H9 (cell line): Measurements from ENCODE around the gene SLC24A4. TPM values are rescaled to one million over a fixed set of nuclear protein-coding genes. Genes with fewer than 3 reads are reported as not detected.

Experiments used
- DNase-seq: peaks from one replicate; pipeline ENCODE4 v3.0.0-alpha.2; 2017
- H2AFZ ChIP-seq: one replicate; pipeline ENCODE4 v1.6.1; 2013; ENCODE audit warnings: mild to moderate bottlenecking, low read length, control low read depth, moderate library complexity
- H2AK5ac ChIP-seq: 2 replicates; pipeline ENCODE4 v1.6.1; 2013; ENCODE audit warnings: low read length, control low read depth, mixed read lengths; ENCODE audit not compliant: insufficient read length
- H2BK120ac ChIP-seq: one replicate; pipeline ENCODE4 v1.6.1; 2013; ENCODE audit warnings: low read depth, mild to moderate bottlenecking, low read length, control low read depth, inconsistent platforms; ENCODE audit not compliant: poor library complexity, severe bottlenecking
- H2BK12ac ChIP-seq: 2 replicates; pipeline ENCODE4 v1.6.1; 2013; ENCODE audit warnings: low read length, control low read depth, mixed read lengths, low read depth; ENCODE audit not compliant: insufficient read length
- H2BK15ac ChIP-seq: 2 replicates; pipeline ENCODE4 v1.6.1; 2013; ENCODE audit warnings: low read depth, low read length, control low read depth
- H2BK20ac ChIP-seq: one replicate; pipeline ENCODE4 v1.6.1; 2013; ENCODE audit warnings: low read depth, mild to moderate bottlenecking, low read length, control low read depth, inconsistent platforms; ENCODE audit not compliant: poor library complexity, severe bottlenecking
- H2BK5ac ChIP-seq: 2 replicates; pipeline ENCODE4 v1.6.1; 2013; ENCODE audit warnings: low read length, control low read depth, mixed read lengths; ENCODE audit not compliant: insufficient read length
- H3K14ac ChIP-seq: 2 replicates; pipeline ENCODE4 v1.6.1; 2013; ENCODE audit warnings: low read length, control low read depth; ENCODE audit not compliant: insufficient read depth
- H3K18ac ChIP-seq: 2 replicates; pipeline ENCODE4 v1.6.1; 2013; ENCODE audit warnings: low read depth, mild to moderate bottlenecking, mixed read lengths, low read length, control low read depth; ENCODE audit not compliant: insufficient read length
- H3K23ac ChIP-seq: 2 replicates; pipeline ENCODE4 v1.6.1; 2013; ENCODE audit warnings: low read length, control low read depth, mixed read lengths, low read depth; ENCODE audit not compliant: insufficient read length
- H3K23me2 ChIP-seq: 2 replicates; pipeline ENCODE4 v1.6.1; 2013; ENCODE audit warnings: low read depth, mild to moderate bottlenecking, mixed read lengths, low read length, control low read depth; ENCODE audit not compliant: insufficient read length, poor library complexity, severe bottlenecking
- H3K27ac ChIP-seq: 2 replicates; pipeline ENCODE4 v1.5.1; 2013; ENCODE audit warnings: low read length, control low read depth, mixed read lengths, low read depth; ENCODE audit not compliant: insufficient read length
- H3K27me3 ChIP-seq: 2 replicates; pipeline ENCODE4 v1.6.1; 2013; ENCODE audit warnings: low read length, control low read depth, inconsistent platforms; ENCODE audit not compliant: insufficient read depth
- H3K4ac ChIP-seq: 2 replicates; pipeline ENCODE4 v1.6.1; 2013; ENCODE audit warnings: low read depth, mild to moderate bottlenecking, control low read depth, inconsistent platforms, low read length, moderate library complexity
- H3K4me1 ChIP-seq: 2 replicates; pipeline ENCODE4 v1.6.1; 2013; ENCODE audit warnings: low read length, control low read depth, inconsistent platforms; ENCODE audit not compliant: insufficient read depth
- H3K4me2 ChIP-seq: 2 replicates; pipeline ENCODE4 v1.6.1; 2013; ENCODE audit warnings: low read length, control low read depth, mixed read lengths; ENCODE audit not compliant: insufficient read length, insufficient read depth
- H3K56ac ChIP-seq: 2 replicates; pipeline ENCODE4 v1.6.1; 2013; ENCODE audit warnings: low read depth, mild to moderate bottlenecking, mixed read lengths, low read length, control low read depth; ENCODE audit not compliant: insufficient read length
- H3K79me1 ChIP-seq: 2 replicates; pipeline ENCODE4 v1.6.1; 2013; ENCODE audit warnings: low read depth, mild to moderate bottlenecking, moderate library complexity, low read length, control low read depth, inconsistent platforms; ENCODE audit not compliant: insufficient read depth, poor library complexity, severe bottlenecking
- H3K79me2 ChIP-seq: 2 replicates; pipeline ENCODE4 v1.6.1; 2013; ENCODE audit warnings: low read length, control low read depth, inconsistent platforms; ENCODE audit not compliant: insufficient read depth
- H3K9ac ChIP-seq: 2 replicates; pipeline ENCODE4 v1.6.1; 2013; ENCODE audit warnings: low read length, control low read depth, mixed read lengths; ENCODE audit not compliant: insufficient read length; ENCODE audit errors: extremely low read depth
- H3K9me3 ChIP-seq: one replicate; pipeline ENCODE4 v1.6.1; 2013; ENCODE audit warnings: low read depth, low read length, inconsistent platforms; ENCODE audit not compliant: control insufficient read depth
- H3T11ph ChIP-seq: one replicate; pipeline ENCODE4 v1.6.1; 2013; ENCODE audit warnings: mild to moderate bottlenecking, low read length, control low read depth, inconsistent platforms
- H4K20me1 ChIP-seq: one replicate; pipeline ENCODE4 v1.6.1; 2013; ENCODE audit not compliant: control insufficient read depth, insufficient read length, insufficient read depth
- H4K5ac ChIP-seq: 2 replicates; pipeline ENCODE4 v1.6.1; 2013; ENCODE audit warnings: low read depth, mild to moderate bottlenecking, mixed read lengths, low read length, control low read depth; ENCODE audit not compliant: insufficient read length
- H4K8ac ChIP-seq: replicated peaks from 2 replicates; pipeline ENCODE4 v1.6.1; 2013; ENCODE audit warnings: low read length, control low read depth, mixed read lengths, low read depth; ENCODE audit not compliant: insufficient read length
- H4K91ac ChIP-seq: 2 replicates; pipeline ENCODE4 v1.6.1; 2013; ENCODE audit warnings: low read depth, mild to moderate bottlenecking, moderate library complexity, mixed read lengths, low read length, control low read depth; ENCODE audit not compliant: insufficient read length
- H3K27ac Mint-ChIP-seq, 3 experiments: 2 replicates in 2 of 3; 3 replicates in 1 of 3; pipeline ENCODE4 v1.8.0; 2020 to 2021; ENCODE audit warnings: mixed read lengths in 3 of 3, mild to moderate bottlenecking in 1 of 3, moderate library complexity in 1 of 3
- H3K27me3 Mint-ChIP-seq: 2 replicates; pipeline ENCODE4 v1.8.0; 2021; ENCODE audit warnings: low read depth, mild to moderate bottlenecking, moderate library complexity, mixed read lengths
- H3K36me3 Mint-ChIP-seq, 3 experiments: 2 replicates in 2 of 3; 3 replicates in 1 of 3; pipeline ENCODE4 v1.8.0; 2020 to 2021; ENCODE audit warnings: low read depth in 3 of 3, mixed read lengths in 3 of 3; ENCODE audit not compliant: insufficient read depth in 1 of 3
- H3K4me1 Mint-ChIP-seq, 2 experiments: 2 replicates each; pipeline ENCODE4 v1.8.0; 2020; ENCODE audit warnings: mixed read lengths in 2 of 2
- H3K4me3 Mint-ChIP-seq, 2 experiments: 2 replicates in 1 of 2; 3 replicates in 1 of 2; pipeline ENCODE4 v1.8.0; 2020 to 2021; ENCODE audit warnings: mild to moderate bottlenecking in 2 of 2, mixed read lengths in 2 of 2, moderate library complexity in 1 of 2
- H3K9me3 Mint-ChIP-seq, 2 experiments: 2 replicates in 1 of 2; 3 replicates in 1 of 2; pipeline ENCODE4 v1.8.0; 2020; ENCODE audit warnings: mild to moderate bottlenecking in 2 of 2, mixed read lengths in 2 of 2, moderate library complexity in 1 of 2
- CTCF ChIP-seq: fragments of 200-600 bp; sonication (generic); conservative IDR thresholded peaks from 3 replicates; pipeline ENCODE4 v1.8.0; 2021; ENCODE audit warnings: antibody characterized with exemption, mild to moderate bottlenecking
- WGBS: extraction: QIAGEN DNeasy Blood & Tissue Kit; methylation state at CpG from one replicate; pipeline ENCODE4 v1.1.7; 2013; ENCODE audit warnings: missing lambda C conversion rate, low lambda C conversion rate, mixed read lengths; ENCODE audit not compliant: insufficient read length; ENCODE audit errors: extremely low coverage; 5-methylcytosine and 5-hydroxymethylcytosine counted together
- total RNA-seq: library from RNA; stranded (reverse); gene quantifications from 2 replicates; pipeline ENCODE4 v1.2.1, GENCODE V29; 2021

The SLC24A4 gene
- total RNA-seq, 1 experiment from 2014 or later, result 0.24 TPM

GRCh38 chr14:92439537-92440344 lies 116.8 kb downstream of the SLC24A4 start:
- no CpG with 5 or more reads among the region's 12 CpGs for WGBS
- H2BK12ac ChIP-seq, result no peak overlapping the region

More at GRCh38 chr14:92439537-92440344, 116.8 kb downstream of the SLC24A4 start:
- Histone ChIP-seq H3K27ac (no peak overlapping the region), H4K8ac (no peak overlapping the region), H3K9ac (no peak overlapping the region), H2BK120ac (no peak overlapping the region), H3K18ac (no peak overlapping the region), H3K27me3 (no peaks in the 10 kb centered on the region), H3K9me3 (no peaks in the 10 kb centered on the region), H4K20me1 (no peaks in the 10 kb centered on the region), H2AFZ (no peak overlapping the region), H3K4me1 (no peaks in the 10 kb centered on the region), H3K4ac (no peak overlapping the region), H3K14ac (no peak overlapping the region), H3K4me2 (no peak overlapping the region), H2AK5ac (no peak overlapping the region), H3T11ph (no peak overlapping the region), H2BK5ac (no peak overlapping the region), H2BK20ac (no peak overlapping the region), H2BK15ac (no peak overlapping the region), H4K5ac (no peak overlapping the region), H4K91ac (no peak overlapping the region), H3K23ac (no peak overlapping the region), H3K23me2 (no peaks in the 10 kb centered on the region), H3K79me1 (no peaks in the 10 kb centered on the region), H3K79me2 (no peaks in the 10 kb centered on the region), H3K56ac (no peak overlapping the region)
- no peak for DNase-seq
- Mint-ChIP-seq H3K4me1 (no peaks in the 10 kb centered on the region), H3K27ac (no peak overlapping the region), H3K4me3 (no peak overlapping the region), H3K36me3 (no peaks in the 10 kb centered on the region), H3K27me3 (peaks cover 5% of the 10 kb centered on the region), H3K9me3 (peaks cover 0 to 3% of the 10 kb centered on the region in 2 experiments; a peak in 1 of 5 replicates)
- no peak for TF ChIP-seq CTCF
